NCI-H1417 treated with DMSO at 0.1 percent for 48 hours (cell line): Measurements from ENCODE around the gene RGS7.
A peak's percentile ranks its signal among the peaks of the same experiment; 100 is the strongest.

Experiments used
- DNase-seq: peaks from one replicate; lab custom pipeline; 2025; lab: John Stamatoyannopoulos, UW

RGS7 gene

GRCh38 chr1:241079459-241079858 lies 277.5 kb downstream of the RGS7 start:
- no peak for DNase-seq

- DNase-seq: peak; percentile 39
Measured at GRCh38 chr1:241079047-241079446, 278.0 kb downstream of the RGS7 start.

- DNase-seq: no peak
Measured at GRCh38 chr1:241077386-241078147, 279.4 kb downstream of the RGS7 start.

GRCh38 chr1:241074507-241074906 lies 282.5 kb downstream of the RGS7 start:
- no peak for DNase-seq

GRCh38 chr1:241068359-241068758 lies 288.6 kb downstream of the RGS7 start:
- no peak for DNase-seq

GRCh38 chr1:241063276-241063675 lies 293.7 kb downstream of the RGS7 start:
- no peak for DNase-seq

- DNase-seq: no peak
Measured at GRCh38 chr1:241061062-241061461, 295.9 kb downstream of the RGS7 start.

- DNase-seq: no peak
Measured at GRCh38 chr1:241048622-241049021, 308.4 kb downstream of the RGS7 start.

- DNase-seq: no peak
Measured at GRCh38 chr1:241045659-241046058, 311.3 kb downstream of the RGS7 start.

- DNase-seq: no peak
Measured at GRCh38 chr1:241034203-241034936, 322.6 kb downstream of the RGS7 start.

- no peak for DNase-seq
Measured at GRCh38 chr1:241024834-241025233, 332.2 kb downstream of the RGS7 start.

GRCh38 chr1:241022366-241022765 lies 334.6 kb downstream of the RGS7 start:
- DNase-seq: no peak

- DNase-seq: no peak
Measured at GRCh38 chr1:241020851-241021697, 335.9 kb downstream of the RGS7 start.

- no peak for DNase-seq
Measured at GRCh38 chr1:241012708-241013340, 344.2 kb downstream of the RGS7 start.

GRCh38 chr1:241007668-241008067 lies 349.3 kb downstream of the RGS7 start:
- DNase-seq: no peak

GRCh38 chr1:240999826-241000225 lies 357.2 kb downstream of the RGS7 start:
- DNase-seq: no peak

- no peak for DNase-seq
Measured at GRCh38 chr1:240998441-240999015, 358.5 kb downstream of the RGS7 start.

- no peak for DNase-seq
Measured at GRCh38 chr1:240998024-240998423, 359.0 kb downstream of the RGS7 start.

- DNase-seq: no peak
Measured at GRCh38 chr1:240993004-240993403, 364.0 kb downstream of the RGS7 start.

- DNase-seq: no peak
Measured at GRCh38 chr1:240991230-240991629, 365.8 kb downstream of the RGS7 start.

GRCh38 chr1:240987928-240988327 lies 369.1 kb downstream of the RGS7 start:
- DNase-seq: no peak

- no peak for DNase-seq
Measured at GRCh38 chr1:240985081-240985480, 371.9 kb downstream of the RGS7 start.
